HG03159 (cell line): ENCODE measurements around the gene BGN.
A peak's percentile ranks its signal among the peaks of the same experiment; 100 is the strongest.

ENCODE experiments used
- ATAC-seq: cut with Tn5 transposase; IDR thresholded peaks from one replicate; pipeline ENCODE4 v1.9.1; 2021; ENCODE audit warnings: mild to moderate bottlenecking, moderate library complexity; ENCODE audit not compliant: unreplicated experiment

The BGN gene

DNA sequence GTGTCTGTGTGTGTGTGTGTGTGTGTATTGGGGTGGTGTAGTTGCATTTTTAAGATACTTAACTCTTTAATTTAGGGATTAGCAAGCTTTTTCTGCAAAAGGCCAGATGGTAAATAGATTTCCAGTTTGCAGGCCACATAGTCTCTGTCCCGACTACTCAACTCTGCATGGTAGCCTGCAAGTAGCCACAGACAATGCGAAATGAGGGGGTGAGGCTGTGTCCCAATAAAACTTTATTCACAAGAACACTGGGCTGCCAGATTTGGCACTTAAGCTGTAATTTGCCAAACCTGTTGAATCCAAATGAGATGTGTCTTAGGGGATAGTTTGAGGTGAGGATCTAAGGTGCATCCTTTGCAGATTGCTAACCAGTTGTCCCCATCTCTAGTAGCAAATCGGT is 29.5 kb downstream of the BGN start:
- no peak for ATAC-seq

DNA sequence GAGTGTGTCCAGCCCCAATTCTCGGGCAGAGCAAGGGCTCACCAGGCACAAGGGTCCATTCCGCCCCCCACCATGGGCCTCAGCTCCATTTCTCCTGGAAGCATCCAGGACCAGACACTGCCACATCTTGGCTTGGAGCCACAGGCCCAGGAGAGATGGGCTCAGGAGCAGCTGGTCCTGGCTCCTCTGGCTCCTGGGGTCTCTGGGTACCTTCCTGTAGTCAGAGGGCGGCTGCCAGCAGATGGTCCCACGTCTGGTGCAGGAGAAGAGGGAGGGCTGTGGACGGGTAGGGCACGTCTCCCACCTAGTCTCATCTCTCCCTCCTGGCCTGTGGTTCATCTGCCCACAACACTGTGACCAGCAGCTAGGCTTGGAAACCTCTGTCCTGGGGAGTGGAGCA is 30.7 kb downstream of the BGN start:
- no peak for ATAC-seq

DNA sequence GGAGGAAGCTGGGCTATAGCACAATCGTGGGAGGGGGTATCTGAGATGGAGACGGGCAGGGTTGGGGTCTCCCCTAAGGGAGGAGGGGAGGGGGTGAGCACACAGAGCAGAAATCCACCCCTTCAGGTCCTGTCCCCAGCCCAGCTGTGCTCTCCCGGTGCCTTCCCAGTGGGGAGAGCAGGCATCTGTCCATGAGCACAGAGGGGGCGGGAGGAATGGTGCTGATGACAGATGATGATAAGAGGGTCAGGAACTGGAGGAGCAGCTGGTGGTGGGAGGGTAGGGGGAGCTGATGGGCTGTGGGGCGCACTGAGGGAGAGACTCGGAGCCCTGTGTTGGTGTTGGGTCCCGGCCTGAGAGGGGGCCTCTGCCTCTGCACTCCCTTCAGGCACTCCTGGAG is 31.3 kb downstream of the BGN start:
- ATAC-seq = no peak

DNA sequence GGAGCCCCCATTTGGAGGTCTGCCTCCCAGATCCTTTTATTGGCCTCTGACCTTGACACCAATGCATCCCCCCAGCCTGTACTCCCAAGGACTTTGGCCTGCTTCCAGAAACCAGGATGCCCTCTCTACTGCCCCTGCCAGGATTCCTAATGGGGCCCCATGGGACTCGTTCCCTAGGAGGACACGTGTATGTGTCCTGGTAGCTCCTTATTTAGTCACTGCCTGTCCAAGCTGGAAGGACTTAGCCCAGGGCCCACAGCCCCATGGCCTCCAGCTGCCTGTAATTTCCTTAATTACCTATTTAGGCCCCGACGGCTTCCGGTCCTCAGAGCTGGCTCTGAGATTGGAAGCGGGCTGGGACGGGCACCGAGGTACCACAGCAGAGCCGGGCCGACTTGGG is 32.0 kb downstream of the BGN start:
- ATAC-seq = no peak

DNA sequence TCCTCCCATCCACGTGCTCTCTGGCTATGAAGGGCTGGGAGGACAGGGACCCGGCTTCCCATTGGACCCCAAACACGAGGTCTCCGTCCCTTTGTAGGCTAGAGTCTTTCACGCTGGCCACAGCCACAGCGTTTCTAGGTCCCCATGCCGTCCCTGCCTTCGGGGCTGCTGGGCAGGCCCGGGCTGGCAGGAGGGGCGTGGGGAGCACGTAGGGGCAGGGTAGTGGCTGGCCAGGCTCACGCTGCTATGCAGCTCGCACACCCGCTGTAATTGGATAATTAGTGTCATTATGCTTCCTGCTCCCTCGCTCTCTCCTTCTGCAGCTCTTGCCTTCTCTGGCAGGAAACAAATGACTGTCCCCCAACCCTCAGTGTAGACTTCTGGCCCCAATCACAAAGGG is 32.4 kb downstream of the BGN start:
- ATAC-seq = no peak

DNA sequence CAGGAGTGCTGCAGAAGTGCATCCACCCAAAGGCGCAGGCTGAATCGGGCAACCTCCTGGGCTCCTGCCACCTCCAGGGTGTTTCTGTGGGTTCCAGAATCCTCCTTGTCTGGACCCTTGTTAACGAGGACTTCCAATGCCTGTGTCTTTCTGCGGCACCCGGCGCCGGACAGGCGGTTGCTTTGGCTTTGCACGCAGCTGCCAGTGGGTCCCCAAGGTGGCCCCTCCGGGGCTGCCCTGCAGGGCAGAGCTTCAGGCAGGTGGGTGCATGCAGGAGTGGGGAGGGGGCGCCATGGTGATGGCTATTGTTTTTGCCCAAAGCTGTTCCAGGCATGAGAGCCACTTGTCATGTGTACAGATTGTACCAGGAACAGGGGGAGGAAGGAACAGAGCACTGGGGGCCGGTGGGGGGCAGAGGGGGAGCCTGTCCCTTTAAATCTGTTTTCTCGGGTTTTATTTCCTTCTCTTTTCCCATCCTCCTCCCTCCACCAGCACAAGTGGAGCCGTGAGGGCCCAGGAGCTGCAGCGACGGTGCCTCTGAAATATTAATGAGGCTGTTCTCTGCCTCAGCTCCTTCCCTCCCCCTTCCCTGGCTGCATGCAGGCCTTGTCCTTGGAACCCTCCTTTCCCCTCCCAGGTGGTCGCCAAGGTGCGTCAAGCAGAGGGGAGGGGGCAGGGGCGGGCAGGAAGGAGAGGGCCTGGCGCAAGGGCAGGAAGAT is 35.8 kb downstream of the BGN start:
- no peak for ATAC-seq

DNA sequence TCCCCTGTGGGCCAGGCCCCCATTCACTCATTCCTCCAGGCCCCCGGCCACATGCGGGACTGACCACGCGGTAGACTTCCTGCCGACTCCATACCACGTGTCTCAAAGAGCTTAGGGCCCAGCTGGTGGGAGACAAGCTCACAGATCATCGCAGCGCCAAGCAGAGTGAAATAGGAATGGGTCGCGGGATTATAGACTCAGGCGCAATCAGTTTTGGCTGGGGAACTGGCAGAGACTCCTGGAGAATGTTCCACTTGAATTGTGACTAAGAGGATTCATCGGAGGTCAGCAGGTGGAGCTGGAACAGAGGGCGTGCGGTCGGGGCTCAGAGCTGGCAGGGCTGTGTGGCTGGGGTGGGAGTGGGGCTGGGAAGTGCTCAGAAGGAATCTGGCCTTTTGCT is 38.3 kb downstream of the BGN start:
- no peak for ATAC-seq

DNA sequence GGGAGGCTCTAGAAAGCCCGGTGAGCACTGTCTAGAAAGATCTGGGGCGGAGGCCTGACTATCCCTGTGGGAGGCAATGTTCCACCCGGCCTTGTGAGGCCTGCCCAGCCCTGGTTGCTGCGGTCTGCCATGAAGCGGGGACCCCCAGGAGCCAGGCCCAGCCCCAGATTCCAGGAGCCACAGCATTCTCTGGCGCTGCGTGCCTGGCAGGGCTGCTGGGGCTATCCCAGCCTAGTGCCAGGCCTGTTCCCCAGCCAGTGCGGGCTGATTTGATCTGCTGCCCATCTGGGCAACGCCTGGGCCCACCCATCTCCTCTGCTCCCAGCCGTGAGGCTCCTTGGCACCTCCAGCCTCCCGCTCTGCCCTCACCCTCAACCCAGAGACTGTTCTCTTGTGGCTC is 42.3 kb downstream of the BGN start:
- ATAC-seq = no peak

DNA sequence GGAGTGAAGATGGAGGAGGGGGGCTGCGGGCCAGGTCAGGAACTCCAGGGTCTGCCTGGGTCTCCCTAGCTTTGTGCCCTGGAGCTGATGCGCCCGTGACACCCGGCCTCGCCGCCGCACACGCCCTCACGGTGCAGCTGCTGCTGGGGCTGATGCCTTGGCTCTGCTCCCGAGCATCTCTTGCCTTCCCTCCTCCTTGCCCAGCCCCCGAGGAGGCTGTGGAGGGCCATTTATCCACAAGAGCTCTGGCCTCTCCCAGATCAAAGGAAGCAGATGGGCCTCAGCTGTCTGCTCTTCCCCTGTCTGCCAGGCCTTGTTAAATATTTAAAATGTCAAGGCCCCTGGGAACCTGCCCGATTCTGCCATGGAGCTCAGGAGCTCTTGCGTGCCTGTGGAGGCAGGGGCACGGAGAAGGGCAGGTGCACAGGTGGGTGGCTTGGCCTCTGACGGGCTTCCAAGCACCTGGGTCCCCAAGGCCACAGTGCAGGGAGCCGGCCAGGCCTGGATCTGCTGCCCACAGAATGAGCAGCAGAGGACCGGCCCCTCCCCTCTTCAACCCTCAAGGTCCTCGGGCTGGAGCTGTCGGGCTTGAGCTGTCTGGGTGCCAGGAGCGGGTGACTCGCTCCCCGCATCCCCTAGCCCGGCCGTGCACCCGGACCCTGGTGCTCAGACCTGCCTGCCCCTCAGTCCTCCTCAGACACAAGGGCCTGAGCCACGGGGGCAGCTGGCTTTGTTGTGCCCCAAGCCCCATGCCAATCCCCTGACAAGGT is 42.9 kb downstream of the BGN start:
- no peak for ATAC-seq

DNA sequence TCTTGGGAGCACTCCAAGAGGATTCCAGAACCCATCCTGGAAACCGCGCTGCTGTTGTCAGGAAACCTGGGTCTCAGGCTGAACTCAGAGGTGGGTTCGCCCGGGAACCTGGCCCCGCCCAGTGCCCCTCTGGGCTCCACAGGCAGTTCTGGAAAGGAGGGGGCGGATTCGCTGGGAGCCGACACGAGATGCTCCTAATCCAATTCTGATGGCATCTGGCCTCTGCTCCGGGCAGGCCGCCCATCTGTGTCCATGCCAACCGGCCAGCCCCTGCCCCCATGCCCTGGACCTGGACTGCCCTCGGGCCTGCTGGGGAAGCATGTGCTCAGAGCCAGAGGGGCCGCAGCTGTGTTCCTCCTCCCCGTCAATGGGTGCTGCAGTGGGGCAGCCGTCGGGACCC is 43.6 kb downstream of the BGN start:
- ATAC-seq = no peak

DNA sequence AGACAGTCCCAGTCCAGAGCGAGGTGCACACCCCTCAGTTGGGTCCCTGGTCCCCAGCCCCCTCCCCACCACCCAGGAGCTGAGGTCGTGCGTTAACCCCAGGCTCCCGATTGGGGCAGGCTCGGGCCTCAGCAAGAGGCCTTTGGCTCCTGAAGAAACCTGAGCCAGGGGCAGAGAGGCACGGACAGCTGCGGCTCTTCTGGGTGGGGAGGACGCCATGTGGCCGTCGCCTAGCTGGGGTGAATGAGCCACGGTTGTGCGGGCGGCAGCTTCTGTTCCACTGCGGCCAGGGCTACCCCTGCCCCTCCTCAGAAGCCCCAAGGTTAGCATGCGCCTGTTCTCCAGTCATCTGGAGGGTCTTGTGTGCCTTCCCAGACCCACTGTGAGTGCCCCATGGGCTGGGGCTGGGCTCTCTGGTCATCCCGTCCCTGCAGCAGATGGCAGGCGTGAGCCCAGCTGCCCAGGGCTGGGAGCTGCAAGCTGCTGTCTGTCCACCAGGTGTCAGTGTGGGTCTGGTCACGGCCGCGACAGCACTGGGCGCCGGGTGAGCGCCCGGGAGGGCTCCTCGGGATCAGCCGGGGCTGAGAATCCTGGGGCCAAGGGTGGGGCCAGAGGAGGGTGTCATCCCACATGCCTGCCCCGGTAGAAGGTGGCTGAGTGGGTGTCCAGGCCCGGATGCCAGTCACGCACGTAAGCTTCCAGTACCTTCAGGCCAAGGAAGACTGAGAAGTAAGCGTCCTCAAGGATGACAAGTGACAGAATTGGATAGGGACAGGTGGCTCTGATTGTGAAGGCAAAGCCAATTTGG is 44.6 kb downstream of the BGN start:
- ATAC-seq = peak; percentile 68

DNA sequence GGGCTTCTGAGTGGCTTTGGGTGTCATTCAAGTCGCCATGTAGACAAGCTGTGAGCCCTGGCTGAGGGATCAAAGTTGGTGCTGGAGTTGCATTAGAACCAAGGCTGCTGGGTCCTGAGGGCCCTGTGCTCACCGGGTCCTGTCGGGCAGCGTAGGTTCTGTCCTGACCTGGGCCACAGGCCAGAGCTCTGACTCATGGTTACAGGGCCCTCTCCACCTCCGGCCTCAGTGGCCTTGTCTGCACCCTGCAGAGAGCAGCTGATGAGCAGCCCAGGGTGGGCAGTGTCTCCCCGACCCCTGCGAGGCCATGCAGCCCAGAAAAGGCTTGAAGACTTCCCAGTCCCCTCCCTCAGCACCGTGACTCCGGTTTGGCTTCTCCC is 45.2 kb downstream of the BGN start:
- no peak for ATAC-seq

DNA sequence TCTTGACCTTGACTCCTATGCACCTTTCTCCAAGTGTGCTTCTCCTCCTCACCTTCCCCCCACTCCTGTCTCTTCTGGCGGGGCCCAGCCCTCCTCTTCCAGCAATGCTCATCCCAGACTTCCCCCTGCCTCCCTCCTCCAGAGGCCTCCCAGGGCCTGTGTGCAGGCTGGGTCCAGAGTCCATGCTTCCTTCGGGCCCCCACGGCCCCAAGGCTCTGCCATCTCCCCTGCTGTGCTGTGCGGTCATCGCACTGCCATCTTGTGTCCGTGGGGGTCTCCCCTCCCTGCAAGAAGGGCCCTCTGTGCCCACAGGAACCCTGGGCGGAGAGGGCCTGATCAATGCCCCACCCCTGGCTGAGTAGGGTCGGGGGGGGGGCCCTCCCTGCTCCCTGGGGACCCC is 49.9 kb downstream of the BGN start:
- ATAC-seq = no peak

DNA sequence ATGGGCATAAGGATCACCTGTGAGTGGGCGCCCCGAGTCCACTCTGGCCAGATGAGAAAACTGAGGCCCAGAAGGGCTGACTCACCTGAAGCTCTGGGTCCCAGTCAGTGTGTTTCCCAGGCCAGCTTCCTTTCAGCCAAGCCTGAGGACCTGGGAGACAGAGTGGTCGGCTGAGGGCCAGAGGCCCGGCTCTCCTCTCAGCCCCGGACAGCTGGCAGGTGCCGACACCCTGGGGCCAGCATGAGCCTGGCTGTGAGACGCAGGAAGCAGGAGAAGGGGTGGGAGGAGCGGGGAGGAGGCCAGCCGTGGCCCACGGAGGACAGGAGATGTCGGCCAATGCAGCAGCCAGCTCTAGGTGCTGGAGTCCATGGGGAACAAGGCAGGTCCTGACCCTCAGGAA is 51.6 kb downstream of the BGN start:
- no peak for ATAC-seq

DNA sequence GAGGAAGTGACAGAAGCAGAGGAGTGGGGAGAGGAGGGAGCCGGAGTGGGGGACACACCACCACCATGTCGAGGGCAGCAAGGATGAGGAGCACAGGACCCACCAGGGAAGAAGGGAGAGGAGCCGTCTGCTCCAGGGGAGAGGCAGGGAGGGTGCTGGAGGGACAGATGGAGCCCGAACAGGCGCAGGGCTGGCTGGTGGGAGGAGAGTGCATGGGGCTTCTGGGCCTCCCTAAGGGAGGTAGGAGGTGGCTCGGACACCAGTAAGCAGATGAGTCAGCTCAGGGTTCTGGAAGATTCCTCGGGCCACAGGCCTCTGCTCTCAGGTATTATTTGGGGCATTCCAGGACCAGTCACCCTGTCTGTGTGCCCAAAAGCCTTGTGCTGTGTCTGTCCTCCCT is 52.4 kb downstream of the BGN start:
- no peak for ATAC-seq

DNA sequence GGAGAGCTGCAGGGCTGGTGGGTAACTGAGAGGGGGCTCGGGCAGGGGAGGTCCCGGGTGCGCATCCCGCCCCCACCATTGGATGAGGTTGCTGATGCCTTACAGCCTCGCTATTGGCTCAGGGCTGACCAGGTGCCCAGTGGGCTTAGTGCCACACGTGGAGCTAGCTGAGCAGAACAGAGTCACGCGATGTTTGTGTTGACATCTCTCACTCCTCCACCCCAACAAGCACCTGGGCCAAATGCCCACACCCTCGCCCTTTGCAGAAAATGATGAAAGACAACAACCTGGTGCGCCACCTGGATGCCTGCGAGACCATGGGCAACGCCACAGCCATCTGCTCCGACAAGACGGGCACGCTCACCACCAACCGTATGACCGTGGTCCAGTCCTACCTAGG is 54.5 kb downstream of the BGN start:
- ATAC-seq = no peak

DNA sequence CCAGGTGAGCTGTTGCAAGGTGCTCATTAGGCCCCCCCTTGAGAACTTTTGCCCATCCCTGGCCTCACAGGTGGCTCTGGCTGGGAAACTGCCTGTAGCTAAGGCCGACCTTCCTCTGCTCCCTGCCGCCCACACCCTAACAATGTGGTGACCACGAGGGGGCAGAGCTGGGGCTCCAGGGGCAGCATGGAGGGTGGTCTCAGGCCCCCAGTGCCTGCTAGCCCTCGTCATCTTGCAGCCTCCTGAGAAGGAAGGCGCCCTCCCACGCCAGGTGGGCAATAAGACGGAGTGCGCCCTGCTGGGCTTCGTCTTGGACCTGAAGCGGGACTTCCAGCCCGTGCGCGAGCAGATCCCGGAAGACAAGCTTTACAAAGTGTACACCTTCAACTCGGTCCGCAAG is 55.0 kb downstream of the BGN start:
- no peak for ATAC-seq

DNA sequence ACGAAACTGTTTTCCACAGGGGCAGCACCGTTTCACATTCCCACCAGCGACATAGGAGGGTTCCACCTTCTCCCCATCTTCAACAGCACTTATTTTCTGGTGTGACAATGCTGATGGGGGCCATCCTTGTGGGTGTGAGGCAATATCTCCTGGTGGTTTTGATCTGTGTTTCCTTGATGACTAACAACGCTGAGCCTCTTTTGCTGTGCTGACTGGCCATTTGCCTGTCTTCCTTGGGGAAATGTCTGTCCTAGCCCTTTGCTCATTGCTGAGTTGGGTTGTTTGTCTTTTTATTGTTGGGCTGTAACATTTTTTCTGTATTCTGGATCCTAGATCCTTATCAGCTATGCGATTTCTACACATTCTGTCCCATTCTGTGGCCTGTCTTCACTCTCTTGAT is 56.4 kb downstream of the BGN start:
- no peak for ATAC-seq

DNA sequence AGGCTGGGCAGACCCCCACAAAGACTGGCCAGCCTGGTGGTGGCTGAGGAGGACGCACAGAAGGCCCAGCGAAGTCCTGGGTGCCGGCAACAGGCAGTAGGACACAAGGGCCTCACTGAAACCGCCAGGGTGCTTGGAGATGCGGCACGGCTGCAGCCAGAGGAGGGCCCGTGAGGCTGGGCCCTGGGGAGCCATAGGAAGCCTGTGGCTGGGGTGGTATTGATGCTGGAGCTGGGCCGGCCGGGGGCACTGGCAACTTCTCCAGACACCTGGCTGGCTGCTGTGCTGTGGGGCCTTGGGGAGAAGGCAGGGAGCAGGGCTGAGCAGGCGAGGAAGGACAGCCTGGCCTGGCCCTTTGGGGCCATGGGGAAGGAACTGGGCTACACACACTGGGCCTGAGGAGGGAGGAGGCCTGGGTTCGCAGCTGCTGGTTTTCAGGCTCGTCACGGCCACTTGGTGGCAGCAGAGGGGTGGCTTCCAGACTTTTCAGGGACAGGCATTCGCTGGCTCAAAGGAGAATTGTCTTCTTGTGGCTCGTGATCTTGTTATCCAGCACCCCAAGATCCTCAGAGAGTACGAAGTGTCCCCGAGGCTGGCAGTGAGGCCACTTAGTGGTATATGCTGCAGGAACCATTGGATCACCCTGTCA is 59.9 kb downstream of the BGN start:
- no peak for ATAC-seq

DNA sequence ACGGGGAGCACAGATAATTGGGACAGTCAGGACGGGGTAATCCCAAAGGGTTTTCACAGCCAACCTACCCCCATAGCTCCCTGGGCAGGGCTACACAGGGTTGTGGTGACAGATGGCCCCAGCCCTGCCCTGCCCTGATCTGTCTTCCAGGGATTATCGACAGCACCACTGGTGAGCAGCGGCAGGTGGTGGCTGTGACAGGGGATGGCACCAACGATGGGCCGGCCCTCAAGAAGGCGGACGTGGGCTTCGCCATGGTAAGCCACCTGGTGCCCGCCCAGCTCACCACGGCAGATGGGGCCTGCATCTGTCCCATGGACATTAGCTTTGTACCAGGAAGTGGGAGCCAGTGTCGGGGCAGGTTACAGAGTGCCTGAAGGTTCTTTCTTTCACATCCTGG is 62.0 kb downstream of the BGN start:
- no peak for ATAC-seq

DNA sequence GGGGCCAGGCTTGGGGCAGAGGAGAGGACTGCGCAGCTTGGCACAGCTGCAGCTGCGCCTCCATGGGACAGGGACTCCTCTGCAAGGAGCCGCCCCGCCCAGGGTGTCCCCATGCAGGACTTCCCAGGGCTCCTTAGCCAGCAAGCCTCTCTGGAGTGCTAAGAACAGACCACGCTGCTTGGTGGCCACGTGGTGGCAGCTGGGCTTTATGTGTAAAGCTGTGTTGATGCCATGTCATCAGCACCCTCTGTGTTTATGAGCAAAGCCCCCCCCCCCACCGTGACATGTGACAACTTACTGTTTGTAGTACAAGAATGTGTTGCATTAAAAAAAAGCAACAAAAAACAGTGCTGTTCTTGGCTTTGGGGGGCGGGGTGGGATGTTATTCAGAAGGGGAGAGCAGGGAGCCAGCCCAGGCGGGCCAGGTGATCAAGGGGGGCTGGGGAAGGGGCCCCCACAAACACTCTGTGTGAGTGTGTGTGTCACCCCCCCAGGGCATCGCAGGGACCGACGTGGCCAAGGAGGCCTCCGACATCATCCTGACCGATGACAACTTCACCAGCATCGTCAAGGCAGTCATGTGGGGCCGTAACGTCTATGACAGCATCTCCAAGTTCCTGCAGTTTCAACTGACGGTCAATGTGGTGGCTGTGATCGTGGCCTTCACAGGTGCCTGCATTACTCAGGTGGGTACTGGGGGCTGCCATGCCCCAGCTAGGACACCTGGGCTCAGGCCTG is 63.0 kb downstream of the BGN start:
- no peak for ATAC-seq
